Neural progenitor cell (in vitro differentiated cells): ENCODE measurements around the gene KCNB1. TPM values are rescaled to one million over a fixed set of nuclear protein-coding genes. Genes with fewer than 3 reads are reported as not detected.
A peak's percentile ranks its signal among the peaks of the same experiment; 100 is the strongest.

Experiments
- DNase-seq: peaks from one replicate; pipeline ENCODE4 v3.0.0-alpha.2; 2016; ENCODE audit warnings: low spot score
- H2AFZ ChIP-seq: fragments of 200-600 bp; sonication (generic); replicated peaks from 2 replicates; pipeline ENCODE4 v1.6.1; 2016; ENCODE audit warnings: antibody characterized with exemption
- H3F3A ChIP-seq: fragments of 200-600 bp; sonication (generic); 2 replicates; pipeline ENCODE4 v1.6.1; 2016; ENCODE audit warnings: antibody characterized with exemption, low read depth
- H3K27ac ChIP-seq: fragments of 200-600 bp; sonication (generic); 2 replicates; pipeline ENCODE4 v1.5.1; 2016; ENCODE audit warnings: mild to moderate bottlenecking
- H3K27me3 ChIP-seq: fragments of 200-600 bp; sonication (generic); 2 replicates; pipeline ENCODE4 v1.6.1; 2016; ENCODE audit warnings: mild to moderate bottlenecking, moderate library complexity
- H3K36me3 ChIP-seq: fragments of 200-600 bp; sonication (generic); 2 replicates; pipeline ENCODE4 v1.5.1; 2016
- H3K4me1 ChIP-seq: fragments of 200-600 bp; sonication (generic); 2 replicates; pipeline ENCODE4 v1.6.1; 2016; ENCODE audit warnings: mixed run types
- H3K4me2 ChIP-seq: fragments of 200-600 bp; sonication (generic); 2 replicates; pipeline ENCODE4 v1.6.1; 2016
- H3K4me3 ChIP-seq: fragments of 200-600 bp; sonication (generic); 2 replicates; pipeline ENCODE4 v1.5.1; 2016
- H3K79me2 ChIP-seq: fragments of 200-600 bp; sonication (generic); 2 replicates; pipeline ENCODE4 v1.6.1; 2016; ENCODE audit warnings: low read depth
- H3K9ac ChIP-seq: fragments of 200-600 bp; sonication (generic); 2 replicates; pipeline ENCODE4 v1.6.1; 2016
- H3K9me3 ChIP-seq: fragments of 200-600 bp; sonication (generic); 2 replicates; pipeline ENCODE4 v1.5.1; 2016; ENCODE audit warnings: low read depth
- H4K20me1 ChIP-seq: fragments of 200-600 bp; sonication (generic); 2 replicates; pipeline ENCODE4 v1.6.1; 2016; ENCODE audit warnings: low read depth
- H3K27ac Mint-ChIP-seq: 3 replicates; pipeline ENCODE4 v1.8.0; 2021; ENCODE audit warnings: mixed read lengths
- H3K27me3 Mint-ChIP-seq: 2 replicates; pipeline ENCODE4 v1.8.0; 2022; ENCODE audit warnings: low read depth, mild to moderate bottlenecking, inconsistent platforms, moderate library complexity, mixed read lengths; ENCODE audit not compliant: insufficient read depth
- H3K36me3 Mint-ChIP-seq: 3 replicates; pipeline ENCODE4 v1.8.0; 2021; ENCODE audit warnings: mixed read lengths
- H3K4me1 Mint-ChIP-seq: 3 replicates; pipeline ENCODE4 v1.8.0; 2021; ENCODE audit warnings: mixed read lengths
- H3K4me3 Mint-ChIP-seq: 3 replicates; pipeline ENCODE4 v1.8.0; 2021; ENCODE audit warnings: mild to moderate bottlenecking, moderate library complexity, mixed read lengths
- H3K9me3 Mint-ChIP-seq: 3 replicates; pipeline ENCODE4 v1.8.0; 2020; ENCODE audit warnings: mixed read lengths
- CTCF ChIP-seq: fragments of 200-600 bp; sonication (generic); IDR thresholded peaks from 2 replicates; pipeline ENCODE4 v1.5.1; 2017; ENCODE audit warnings: antibody characterized with exemption, mild to moderate bottlenecking
- EZH2 ChIP-seq: fragments of 200-600 bp; sonication (generic); IDR thresholded peaks from 2 replicates; pipeline ENCODE4 v1.6.1; 2017; ENCODE audit warnings: antibody characterized with exemption, mild to moderate bottlenecking, moderate library complexity
- EZH2phosphoT487 ChIP-seq: fragments of 200-600 bp; sonication (generic); IDR thresholded peaks from 2 replicates; pipeline ENCODE4 v1.6.1; 2017; ENCODE audit warnings: antibody characterized with exemption
- total RNA-seq: library from RNA; depleted of rRNA; stranded (reverse); fragments of >200 nt; gene quantifications from 2 replicates; pipeline ENCODE4 v1.2.3, GENCODE V29; 2015; ENCODE audit warnings: low replicate concordance

The KCNB1 gene
- total RNA-seq, 1 donor from 2014 or later: 0.97 TPM

- DNase-seq: peak; percentile 59
- H4K20me1 ChIP-seq: no peaks in the 10 kb centered on the region
- no peak overlapping the region for H3K4me3 ChIP-seq
- Mint-ChIP-seq H3K27ac (peak overlapping the region; percentile 25), H3K36me3 (no peaks in the 10 kb centered on the region), H3K9me3 (no peaks in the 10 kb centered on the region), H3K27me3 (peaks cover 4% of the 10 kb centered on the region), H3K4me3 (peak overlapping the region; percentile 26), H3K4me1 (peaks cover 41% of the 10 kb centered on the region)
- no peaks in the 10 kb centered on the region for H3K36me3 ChIP-seq
- H2AFZ ChIP-seq: no peak overlapping the region
- TF ChIP-seq EZH2: no peak
- no peak for TF ChIP-seq CTCF
- no peak for TF ChIP-seq EZH2phosphoT487
- H3K27ac ChIP-seq: no peak overlapping the region
- H3K9ac ChIP-seq: no peak overlapping the region
- no peaks in the 10 kb centered on the region for H3K27me3 ChIP-seq
- no peaks in the 10 kb centered on the region for H3K9me3 ChIP-seq
- peaks cover 13% of the 10 kb centered on the region for H3F3A ChIP-seq
- no peaks in the 10 kb centered on the region for H3K79me2 ChIP-seq
- H3K4me2 ChIP-seq: peak overlapping the region; percentile 6
- H3K4me1 ChIP-seq: peaks cover 33% of the 10 kb centered on the region
These were observed 32.2 kb downstream of the KCNB1 start for GRCh38 chr20:49450281-49450721.

- Histone ChIP-seq H3K27me3 (no peaks in the 10 kb centered on the region), H3K4me3 (no peak overlapping the region), H3K36me3 (no peaks in the 10 kb centered on the region), H3K4me2 (no peak overlapping the region), H3K9me3 (no peaks in the 10 kb centered on the region), H4K20me1 (no peaks in the 10 kb centered on the region), H3K79me2 (no peaks in the 10 kb centered on the region), H2AFZ (no peak overlapping the region), H3K27ac (no peak overlapping the region), H3K9ac (no peak overlapping the region), H3K4me1 (peaks cover 33% of the 10 kb centered on the region), H3F3A (peaks cover 13% of the 10 kb centered on the region)
- peaks cover 2% of the 10 kb centered on the region for H3K27me3 Mint-ChIP-seq
- H3K9me3 Mint-ChIP-seq: no peaks in the 10 kb centered on the region
- no peak overlapping the region for H3K4me3 Mint-ChIP-seq
- DNase-seq: no peak
- no peak for TF ChIP-seq EZH2phosphoT487
- TF ChIP-seq EZH2: no peak
- TF ChIP-seq CTCF: no peak
- H3K27ac Mint-ChIP-seq: no peak overlapping the region
- H3K36me3 Mint-ChIP-seq: no peaks in the 10 kb centered on the region
- peaks cover 50% of the 10 kb centered on the region for H3K4me1 Mint-ChIP-seq
These were observed 33.6 kb downstream of the KCNB1 start for GRCh38 chr20:49448917-49449316.

- no peaks in the 10 kb centered on the region for H3K9me3 Mint-ChIP-seq
- H3K27ac ChIP-seq: no peak overlapping the region
- H3K27me3 Mint-ChIP-seq: peaks cover 5% of the 10 kb centered on the region
- H3K27me3 ChIP-seq: no peaks in the 10 kb centered on the region
- peaks cover 33% of the 10 kb centered on the region for H3K4me1 ChIP-seq
- H3K4me2 ChIP-seq: peak overlapping the region; percentile 40
- H3K79me2 ChIP-seq: no peaks in the 10 kb centered on the region
- peaks cover 13% of the 10 kb centered on the region for H3F3A ChIP-seq
- H3K36me3 ChIP-seq: no peaks in the 10 kb centered on the region
- no peaks in the 10 kb centered on the region for H3K9me3 ChIP-seq
- H3K36me3 Mint-ChIP-seq: no peaks in the 10 kb centered on the region
- no peaks in the 10 kb centered on the region for H4K20me1 ChIP-seq
- H2AFZ ChIP-seq: no peak overlapping the region
- no peak overlapping the region for H3K4me3 Mint-ChIP-seq
- peak overlapping the region; percentile 44 for H3K27ac Mint-ChIP-seq
- H3K4me3 ChIP-seq: no peak overlapping the region
- H3K9ac ChIP-seq: no peak overlapping the region
- TF ChIP-seq EZH2phosphoT487 (no peak), CTCF (no peak), EZH2 (no peak)
- H3K4me1 Mint-ChIP-seq: peaks cover 50% of the 10 kb centered on the region
- DNase-seq: peak; percentile 68
These were observed 34.3 kb downstream of the KCNB1 start for GRCh38 chr20:49447946-49448809.
